ENCODE data around the gene LTBP2.

LTBP2 gene

DNA sequence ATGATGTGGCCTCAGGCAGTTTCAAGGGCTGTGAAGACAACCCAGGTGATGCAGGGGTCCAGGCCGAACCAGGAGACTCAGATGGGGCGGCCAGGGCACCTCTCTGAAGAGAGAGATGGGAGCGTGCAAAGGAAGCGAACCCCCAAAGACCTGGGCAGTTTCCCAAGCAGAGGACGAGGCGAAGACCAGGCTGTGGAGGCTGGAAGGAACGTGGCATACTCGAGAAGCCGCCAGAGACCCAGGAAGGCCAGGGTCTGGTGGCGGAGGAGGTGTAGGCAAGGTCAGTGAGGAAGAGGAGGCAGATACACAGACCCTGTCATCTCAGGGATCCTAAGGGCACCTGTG lies 24.7 kb downstream of the LTBP2 start:
- no peak for DNase-seq

- DNase-seq: no peak
Measured at GRCh38 chr14:74586681-74587362, 25.2 kb downstream of the LTBP2 start.

DNA sequence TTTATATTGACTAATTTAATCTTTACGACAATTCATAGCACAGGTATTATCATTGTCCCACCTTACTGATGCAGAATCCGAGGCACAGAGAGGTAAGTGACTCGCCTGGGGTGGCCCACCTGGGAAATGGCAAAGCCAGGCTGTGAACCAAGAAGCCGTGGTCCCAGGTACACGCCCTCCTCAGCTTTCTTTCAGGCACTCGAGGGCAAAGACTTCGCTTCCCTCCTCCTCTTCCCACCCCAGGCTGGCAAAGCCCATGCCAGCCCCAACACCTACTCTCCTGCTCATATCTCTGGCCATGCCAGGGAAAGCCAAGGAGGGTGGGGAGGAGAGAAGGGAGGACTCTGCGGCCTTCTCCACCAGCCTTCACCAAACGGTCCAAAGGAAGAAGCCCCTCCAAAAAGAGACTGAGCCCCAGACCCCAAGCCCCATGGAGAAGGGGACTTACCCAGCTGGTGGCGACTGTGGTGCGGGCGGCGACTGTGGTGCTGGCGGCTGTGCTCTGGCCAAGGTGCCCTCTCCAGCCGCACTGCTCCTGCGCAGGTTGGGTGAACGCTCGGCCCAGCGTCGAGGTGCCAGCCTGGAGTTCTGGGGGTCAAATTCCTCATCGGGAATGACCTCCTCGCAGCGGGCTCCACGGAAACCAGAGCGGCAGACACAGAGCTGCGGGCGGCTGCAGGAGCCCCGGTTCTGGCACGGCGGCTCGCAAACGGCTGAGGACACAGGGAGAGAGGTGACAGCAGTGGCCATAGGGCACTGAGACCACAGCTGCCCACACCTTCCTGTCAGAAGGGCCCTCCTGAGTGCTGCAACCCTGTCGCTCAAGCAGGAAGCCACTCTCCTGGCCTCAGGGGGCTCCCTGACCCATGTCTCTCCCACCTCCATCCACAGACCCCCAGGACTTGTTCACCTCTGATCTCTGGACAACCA lies 26.4 kb downstream of the LTBP2 start:
- DNase-seq: no peak

GRCh38 chr14:74584951-74585350 lies 27.1 kb downstream of the LTBP2 start:
- DNase-seq: no peak

DNA sequence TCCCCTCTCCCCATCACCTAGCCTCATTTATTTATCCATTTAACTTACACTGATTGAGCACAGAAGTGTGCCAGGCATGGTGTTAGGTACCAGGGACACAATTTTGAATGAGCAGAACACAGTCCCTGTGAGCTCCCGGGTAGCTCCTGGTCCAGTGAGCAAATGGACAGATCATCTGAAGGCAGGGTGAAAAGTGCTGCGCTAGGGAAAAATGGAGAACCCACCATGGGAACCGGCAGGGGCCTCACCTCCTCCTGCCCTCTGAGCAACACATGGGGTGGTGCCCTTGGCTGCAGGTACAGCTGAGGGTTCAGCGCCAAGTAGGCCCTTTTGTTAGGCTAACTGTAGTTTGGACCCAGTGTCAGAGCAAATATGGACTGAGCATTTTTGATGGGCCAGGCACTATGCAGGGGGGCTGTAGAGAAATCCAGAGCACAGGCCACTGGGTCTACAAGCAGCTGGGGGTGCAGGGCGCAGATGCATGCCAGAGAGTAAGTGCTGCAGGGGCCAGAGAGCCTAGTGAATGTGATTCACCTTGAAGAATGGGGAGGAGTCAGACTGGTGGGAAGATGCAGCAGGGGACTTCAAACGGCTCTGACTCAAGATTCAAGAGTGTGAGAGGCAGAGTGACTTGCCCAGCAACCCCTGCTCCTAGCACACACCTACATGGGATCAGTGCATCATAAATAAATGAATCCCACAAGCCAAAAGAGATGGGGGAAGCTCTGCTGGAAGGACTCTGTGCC lies 28.2 kb downstream of the LTBP2 start:
- peak; percentile 46 for DNase-seq

- DNase-seq: no peak
Measured at GRCh38 chr14:74582910-74583581, 29.0 kb downstream of the LTBP2 start.

DNA sequence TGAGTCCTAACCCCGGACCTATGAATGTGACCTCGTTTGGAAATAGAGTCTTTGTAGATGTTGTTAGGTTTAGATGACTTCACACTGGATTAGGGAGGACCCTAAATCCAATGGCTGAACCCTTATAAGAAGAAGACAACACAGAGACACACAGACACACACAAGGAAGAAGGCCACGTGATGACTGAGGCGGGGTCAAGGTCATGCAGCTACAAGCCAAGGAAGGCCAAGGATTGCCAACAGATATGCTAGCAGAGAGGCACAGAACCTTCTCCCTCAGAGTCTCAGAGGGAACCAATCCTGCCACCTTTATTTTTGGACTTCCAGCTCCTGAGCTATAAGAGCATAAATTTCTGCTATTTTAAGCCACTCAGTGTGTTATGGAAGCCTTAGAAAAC lies 31.8 kb downstream of the LTBP2 start:
- DNase-seq: no peak

DNA sequence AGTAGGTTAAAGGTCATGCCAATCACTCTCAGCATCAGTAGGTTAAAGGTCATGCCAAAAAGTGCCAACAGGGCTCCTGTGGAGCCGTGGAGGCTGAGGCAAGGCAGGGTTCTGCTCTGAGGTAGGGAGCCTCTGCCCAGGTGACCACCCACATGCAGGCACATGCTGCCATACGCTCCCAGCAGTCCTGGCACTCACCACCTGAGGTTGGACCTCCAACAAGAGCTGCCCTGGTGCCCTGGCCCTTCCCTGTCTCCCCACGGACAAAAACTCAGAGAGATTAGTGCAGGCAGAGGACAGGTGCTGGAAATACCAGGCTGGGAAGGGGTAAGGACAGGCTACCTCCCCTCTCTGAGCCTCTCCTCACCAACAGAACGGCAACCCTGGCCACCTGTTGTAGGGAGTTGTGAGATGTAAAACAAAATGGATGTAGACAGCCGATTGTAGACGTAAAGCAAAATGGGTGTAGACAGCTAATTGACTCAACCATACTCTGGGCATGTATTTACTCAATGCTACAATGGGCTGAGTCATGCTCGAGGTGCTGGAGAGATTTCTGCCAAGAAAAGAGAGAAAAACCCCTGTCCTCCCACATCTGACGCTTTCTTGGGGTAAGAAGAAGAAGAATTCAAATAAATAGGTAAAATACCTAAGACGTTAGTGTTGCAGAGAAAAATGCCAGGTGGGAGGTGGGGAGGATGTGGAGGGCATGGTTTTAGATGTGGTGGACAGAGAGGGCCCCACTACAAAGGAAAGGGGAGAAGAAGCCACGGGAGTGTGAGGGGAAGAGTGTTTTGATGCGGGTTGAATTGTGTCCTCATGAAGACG lies 32.4 kb downstream of the LTBP2 start:
- peak; percentile 62 for DNase-seq

GRCh38 chr14:74578479-74578878 lies 33.6 kb downstream of the LTBP2 start:
- DNase-seq: no peak

- no peak for DNase-seq
Measured at GRCh38 chr14:74577948-74578275, 34.1 kb downstream of the LTBP2 start.

- DNase-seq: no peak
Measured at GRCh38 chr14:74577247-74577947, 34.6 kb downstream of the LTBP2 start.

- DNase-seq: no peak
Measured at GRCh38 chr14:74575936-74576335, 36.1 kb downstream of the LTBP2 start.

DNA sequence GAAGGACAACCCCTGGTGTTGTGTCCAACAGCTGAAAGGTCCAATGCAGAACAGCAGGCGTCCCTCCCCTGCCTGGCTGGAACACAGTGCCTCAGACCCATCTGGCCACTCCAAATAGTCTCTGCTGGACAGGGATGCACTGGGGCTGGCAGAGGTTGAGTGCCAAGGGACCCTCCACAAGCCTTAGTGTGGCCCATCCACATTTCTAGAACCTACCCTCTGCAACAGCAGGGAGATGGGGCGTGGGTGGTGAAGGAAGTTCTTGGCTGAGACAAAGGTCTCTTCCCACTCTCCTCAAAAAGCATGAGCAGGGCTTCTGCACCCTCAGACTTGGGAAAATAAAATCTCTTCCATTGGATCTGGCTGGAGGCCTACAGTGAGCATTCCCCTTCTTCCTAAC lies 36.5 kb downstream of the LTBP2 start:
- no peak for DNase-seq

GRCh38 chr14:74574706-74575105 lies 37.3 kb downstream of the LTBP2 start:
- no peak for DNase-seq

DNA sequence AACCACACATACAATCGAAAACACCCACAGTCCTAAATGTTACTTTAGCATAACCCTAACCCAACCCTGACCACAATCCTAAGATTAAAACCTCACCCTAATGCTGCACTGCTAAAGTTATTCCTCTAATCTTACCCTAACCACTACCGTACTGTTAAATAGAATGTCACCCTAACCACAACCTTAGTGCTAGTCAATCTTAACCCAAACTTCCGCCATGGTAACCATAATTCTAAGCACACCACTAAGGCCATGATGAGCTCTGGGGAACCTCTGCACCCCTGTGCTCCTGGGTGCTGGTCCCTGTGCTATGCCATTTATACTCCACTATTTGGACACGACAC lies 38.0 kb downstream of the LTBP2 start:
- DNase-seq: no peak

DNA sequence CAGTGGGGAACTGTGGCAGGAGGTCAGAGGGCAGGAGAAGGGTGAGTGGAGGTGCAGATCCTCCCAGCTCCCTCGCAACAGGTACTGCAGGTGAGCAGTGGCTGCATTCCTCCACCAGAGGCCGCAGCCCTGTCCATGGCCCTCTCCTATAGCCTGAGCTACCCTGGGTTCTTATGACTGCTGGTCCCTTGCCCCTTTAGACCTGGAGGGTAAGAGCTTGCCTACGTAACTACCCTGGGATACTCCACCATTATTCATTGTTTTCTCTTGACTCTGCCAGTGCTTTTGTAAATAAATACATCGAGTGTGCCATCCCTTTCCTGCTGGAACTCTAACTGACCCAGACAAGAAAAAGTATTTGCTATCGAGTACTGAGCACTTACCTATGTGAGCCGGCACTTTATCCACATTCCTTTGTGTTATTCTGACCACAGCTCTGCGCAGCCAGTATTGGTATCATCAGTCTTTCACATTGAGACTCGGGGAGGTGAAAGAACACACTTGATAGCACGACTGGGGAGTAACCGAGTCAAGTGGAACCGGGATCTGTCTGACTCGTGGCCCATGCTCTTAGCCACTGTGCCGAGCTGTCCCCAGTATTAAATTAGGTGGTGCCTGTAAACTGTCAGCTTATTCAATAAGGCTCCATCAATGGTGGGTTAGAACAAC lies 38.5 kb downstream of the LTBP2 start:
- no peak for DNase-seq

- no peak for DNase-seq
Measured at GRCh38 chr14:74572726-74573301, 39.2 kb downstream of the LTBP2 start.

- DNase-seq: peak; percentile 45
Measured at GRCh38 chr14:74571901-74572725, 39.9 kb downstream of the LTBP2 start.

GRCh38 chr14:74571441-74571841 lies 40.6 kb downstream of the LTBP2 start:
- DNase-seq: no peak

- DNase-seq: no peak
Measured at GRCh38 chr14:74570696-74571095, 41.3 kb downstream of the LTBP2 start.
